Right atrium auricular region (tissue), 2 donors: ENCODE data around the gene DGUOK. TPM values are rescaled to one million over a fixed set of nuclear protein-coding genes. Genes with fewer than 3 reads are reported as not detected.

Source experiments
- DNase-seq: peaks from one replicate; pipeline ENCODE4 v3.0.0-alpha.2; 2019; ENCODE audit warnings: low spot score
- H3K27ac ChIP-seq, 2 donors: fragments of 200-600 bp; sonication (generic); 1 replicate in 1 of 2; 2 replicates in 1 of 2; pipeline ENCODE4 v1.5.1; 2016 to 2019
- H3K27me3 ChIP-seq, 2 donors: fragments of 200-600 bp; sonication (generic); one replicate each; pipeline versions ENCODE4 v1.5.1 to v1.6.0; 2017 to 2019
- H3K36me3 ChIP-seq: fragments of 200-600 bp; sonication (generic); one replicate; pipeline ENCODE4 v1.5.1; 2016
- H3K4me1 ChIP-seq, 2 donors: fragments of 200-600 bp; sonication (generic); one replicate each; pipeline versions ENCODE4 v1.5.1 to v1.6.0; 2017 to 2019
- H3K4me3 ChIP-seq, 2 donors: fragments of 200-600 bp; sonication (generic); 1 replicate in 1 of 2; 2 replicates in 1 of 2; pipeline ENCODE4 v1.5.1; 2017 to 2019; ENCODE audit warnings: mild to moderate bottlenecking in 1 of 2, moderate library complexity in 1 of 2
- H3K9me3 ChIP-seq, 2 donors: fragments of 200-600 bp; sonication (generic); one replicate each; pipeline ENCODE4 v1.5.1; 2019
- total RNA-seq, 2 donors: library from RNA; depleted of rRNA; stranded (reverse); fragments of >200 nt; gene quantifications; one replicate each; pipeline ENCODE4 v1.1.0, GENCODE V29; 2016
- TF ChIP-seq, protein P1 (sequence below), 2 donors: fragments of 200-600 bp; sonication (generic); IDR thresholded peaks; one replicate each; pipeline ENCODE4 v1.5.1; 2019; ENCODE audit warnings: antibody characterized with exemption in 2 of 2

The DGUOK gene
- total RNA-seq, 2 donors from 2014 or later: 33.7 to 36.2 TPM

DNA sequence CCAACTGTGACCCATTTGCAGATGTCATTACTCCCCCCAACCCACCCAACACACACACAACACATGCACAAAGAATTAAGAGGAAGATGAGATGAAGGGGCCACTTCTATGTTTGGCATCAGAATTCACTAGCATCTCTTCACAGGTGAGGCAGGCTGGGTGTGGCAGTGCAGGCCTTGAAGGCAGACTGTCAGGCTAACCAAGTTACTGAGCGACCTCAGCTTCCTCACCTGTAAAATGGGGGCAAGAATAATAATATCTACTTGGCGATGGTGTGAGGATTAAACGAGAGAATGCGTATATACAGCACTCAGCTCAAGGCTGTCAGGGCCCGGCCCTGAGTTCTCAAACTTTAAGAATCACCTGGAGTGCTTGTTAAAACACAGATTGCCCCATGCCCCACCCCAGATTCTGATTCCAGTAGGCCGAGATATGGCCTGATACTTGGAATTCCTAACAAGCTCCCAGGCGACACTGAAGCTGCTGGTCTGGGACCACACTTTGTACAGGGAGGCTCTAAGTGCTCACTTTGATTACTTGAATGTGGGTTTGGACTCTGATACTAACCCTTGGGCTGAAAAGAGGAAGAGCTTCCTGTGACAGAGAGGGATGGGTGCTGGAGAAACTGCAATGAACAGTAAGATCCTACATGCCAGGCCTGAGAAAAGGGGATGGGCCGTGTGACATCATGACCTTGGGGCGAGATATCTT, 32.8 kb upstream of the DGUOK start:
- Histone ChIP-seq H3K4me1 (no peaks in the 10 kb centered on the region), H3K27me3 (no peaks in the 10 kb centered on the region), H3K27ac (no peak overlapping the region), H3K36me3 (no peaks in the 10 kb centered on the region), H3K4me3 (no peak overlapping the region), H3K9me3 (no peaks in the 10 kb centered on the region)
- DNase-seq: no peak
- TF ChIP-seq, protein P1, sequence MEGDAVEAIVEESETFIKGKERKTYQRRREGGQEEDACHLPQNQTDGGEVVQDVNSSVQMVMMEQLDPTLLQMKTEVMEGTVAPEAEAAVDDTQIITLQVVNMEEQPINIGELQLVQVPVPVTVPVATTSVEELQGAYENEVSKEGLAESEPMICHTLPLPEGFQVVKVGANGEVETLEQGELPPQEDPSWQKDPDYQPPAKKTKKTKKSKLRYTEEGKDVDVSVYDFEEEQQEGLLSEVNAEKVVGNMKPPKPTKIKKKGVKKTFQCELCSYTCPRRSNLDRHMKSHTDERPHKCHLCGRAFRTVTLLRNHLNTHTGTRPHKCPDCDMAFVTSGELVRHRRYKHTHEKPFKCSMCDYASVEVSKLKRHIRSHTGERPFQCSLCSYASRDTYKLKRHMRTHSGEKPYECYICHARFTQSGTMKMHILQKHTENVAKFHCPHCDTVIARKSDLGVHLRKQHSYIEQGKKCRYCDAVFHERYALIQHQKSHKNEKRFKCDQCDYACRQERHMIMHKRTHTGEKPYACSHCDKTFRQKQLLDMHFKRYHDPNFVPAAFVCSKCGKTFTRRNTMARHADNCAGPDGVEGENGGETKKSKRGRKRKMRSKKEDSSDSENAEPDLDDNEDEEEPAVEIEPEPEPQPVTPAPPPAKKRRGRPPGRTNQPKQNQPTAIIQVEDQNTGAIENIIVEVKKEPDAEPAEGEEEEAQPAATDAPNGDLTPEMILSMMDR (IDR thresholded peaks at IDR 0.05): no peak

DNA sequence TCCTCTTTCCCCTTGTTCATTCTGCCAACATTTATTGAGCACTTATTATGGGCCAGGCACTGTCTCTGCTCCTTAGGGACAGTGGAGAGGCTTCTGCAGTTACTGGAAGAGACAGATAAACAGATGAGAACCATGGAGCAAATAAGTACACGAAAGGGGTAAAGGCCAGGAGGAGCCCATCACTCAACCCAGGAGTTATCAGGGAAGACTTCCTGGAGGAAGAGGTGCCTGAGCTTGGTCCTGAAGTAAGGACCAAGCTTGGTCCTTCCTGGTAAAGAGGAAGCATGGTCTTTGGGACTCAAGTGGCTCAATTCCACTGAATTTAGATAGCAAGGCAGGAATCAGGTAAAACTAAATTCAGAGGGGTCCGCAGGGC, 32.2 kb upstream of the DGUOK start:
- H3K27me3 ChIP-seq: no peaks in the 10 kb centered on the region
- H3K4me1 ChIP-seq: no peaks in the 10 kb centered on the region
- no peak overlapping the region for H3K27ac ChIP-seq
- H3K36me3 ChIP-seq: no peaks in the 10 kb centered on the region
- no peak overlapping the region for H3K4me3 ChIP-seq
- H3K9me3 ChIP-seq: no peaks in the 10 kb centered on the region
- no peak for DNase-seq
- TF ChIP-seq, protein P1 (IDR thresholded peaks at IDR 0.05): no peak

DNA sequence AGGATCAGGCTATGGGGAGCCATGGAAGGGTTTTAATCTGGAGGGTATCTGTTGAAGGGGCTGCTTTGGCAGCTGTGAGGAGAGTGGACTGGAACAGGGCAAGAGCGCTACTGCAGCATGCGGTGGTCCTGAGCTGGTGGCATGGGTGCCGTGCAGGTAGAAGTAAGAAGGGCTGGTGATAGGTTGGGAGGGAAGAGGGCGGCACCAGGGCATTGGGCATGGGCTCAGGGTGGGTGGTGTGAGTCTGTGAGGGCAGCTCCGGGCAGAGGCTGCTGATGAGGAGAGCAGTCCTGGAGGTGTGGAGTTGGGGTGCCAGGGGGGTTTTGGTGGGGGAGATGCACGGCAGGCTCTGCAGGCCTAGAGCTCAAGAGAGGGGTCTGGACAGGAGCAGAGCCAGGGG, 31.8 kb upstream of the DGUOK start:
- TF ChIP-seq, protein P1 (IDR thresholded peaks at IDR 0.05): no peak
- Histone ChIP-seq H3K4me3 (no peak overlapping the region), H3K27ac (no peak overlapping the region), H3K36me3 (no peaks in the 10 kb centered on the region), H3K9me3 (no peaks in the 10 kb centered on the region), H3K27me3 (no peaks in the 10 kb centered on the region), H3K4me1 (no peaks in the 10 kb centered on the region)
- DNase-seq: no peak

DNA sequence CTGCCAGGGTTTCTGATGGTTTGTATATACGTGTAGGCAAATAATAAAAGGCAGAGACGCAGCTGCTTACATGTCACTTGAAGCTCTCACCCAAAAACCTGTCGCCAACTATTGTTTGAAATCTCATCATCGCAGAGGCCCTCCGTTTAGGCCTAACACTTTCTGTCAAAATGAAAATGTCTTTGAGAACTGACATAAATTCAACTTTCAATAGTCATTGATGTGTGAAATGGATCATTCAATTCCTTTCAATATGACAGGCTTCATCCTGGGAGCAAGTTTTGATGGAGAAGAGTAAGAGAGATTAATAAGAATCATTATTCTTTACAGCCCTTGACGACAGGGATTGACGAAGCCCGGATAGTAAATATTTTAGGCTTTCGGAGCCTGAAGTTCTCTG, 31.2 kb upstream of the DGUOK start:
- TF ChIP-seq, protein P1 (IDR thresholded peaks at IDR 0.05): no peak
- Histone ChIP-seq H3K4me3 (no peak overlapping the region), H3K36me3 (no peaks in the 10 kb centered on the region), H3K27ac (no peak overlapping the region), H3K9me3 (no peaks in the 10 kb centered on the region), H3K27me3 (no peaks in the 10 kb centered on the region), H3K4me1 (no peaks in the 10 kb centered on the region)
- DNase-seq: no peak

DNA sequence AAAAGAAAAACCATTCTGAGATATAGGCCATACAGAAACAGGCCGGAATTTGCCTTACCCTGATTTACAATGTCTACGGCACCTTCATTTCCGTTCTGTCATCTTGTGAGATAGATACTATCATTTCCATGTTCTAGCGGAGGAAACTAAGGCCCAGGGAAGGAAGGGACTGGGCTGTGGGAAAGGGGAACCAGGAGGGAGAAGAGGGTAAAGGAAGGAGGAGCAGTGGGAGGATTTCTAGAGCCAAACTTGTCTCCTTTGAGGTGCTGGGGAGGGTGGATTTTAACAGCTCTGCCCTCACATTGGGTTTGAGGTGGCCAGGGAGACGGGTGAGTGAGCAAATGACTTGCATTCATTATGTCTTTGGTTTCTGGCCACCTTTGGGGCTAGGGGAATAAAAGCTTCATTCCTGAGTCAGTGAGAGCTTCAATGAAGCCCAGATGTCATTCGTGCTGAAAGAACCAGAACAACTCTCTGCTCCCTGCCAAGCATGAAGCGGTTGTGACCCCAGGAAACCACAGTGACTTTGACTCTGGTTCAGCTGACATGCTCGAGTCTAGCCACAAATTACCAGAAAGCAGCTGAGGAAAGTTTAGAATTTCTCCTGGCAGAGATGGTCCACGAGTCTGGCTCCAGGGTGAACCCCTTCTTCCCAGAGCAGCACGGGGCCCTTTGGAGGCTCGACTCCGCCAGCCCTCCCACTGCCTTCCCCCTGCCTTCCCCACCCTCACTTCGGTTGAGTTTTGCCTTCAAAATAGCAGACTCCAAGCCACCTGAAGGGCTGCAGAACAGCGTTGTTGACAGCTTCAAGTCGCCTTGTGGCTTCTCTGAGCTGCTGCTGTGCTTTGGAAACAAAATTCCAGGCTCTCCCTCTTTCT, 30.1 kb upstream of the DGUOK start:
- H3K4me3 ChIP-seq: no peak overlapping the region
- no peaks in the 10 kb centered on the region for H3K9me3 ChIP-seq
- H3K27ac ChIP-seq: peak overlapping the region in 1 of 2 donors; percentile 35

More for the DNA sequence above, 30.1 kb upstream of the DGUOK start:
- Histone ChIP-seq H3K36me3 (no peaks in the 10 kb centered on the region), H3K27me3 (no peaks in the 10 kb centered on the region), H3K4me1 (no peaks in the 10 kb centered on the region)
- DNase-seq: no peak
- TF ChIP-seq, protein P1 (IDR thresholded peaks at IDR 0.05): no peak
